Measurements from ENCODE around the gene ZNF254. TPM values are rescaled to one million over a fixed set of nuclear protein-coding genes. Genes with fewer than 3 reads are reported as not detected.

The ZNF254 gene
- total RNA-seq, 1 donor from 2014 or later: 29.9 TPM

GRCh38 chr19:24173882-24174281 is 86.9 kb downstream of the ZNF254 start:
- no peak for DNase-seq (ENCODE audit: extremely low spot score, unreplicated experiment)
- H3K9me3 Mint-ChIP-seq: peaks cover 13% of the 10 kb centered on the region
- H3K4me3 Mint-ChIP-seq: no peak overlapping the region
- no peak for TF ChIP-seq CTCF (conservative IDR thresholded peaks at IDR 0.05)
- peaks cover 10% of the 10 kb centered on the region for H3K36me3 Mint-ChIP-seq
- no peaks in the 10 kb centered on the region for H3K4me1 Mint-ChIP-seq (ENCODE audit: unreplicated experiment)
- H3K27ac Mint-ChIP-seq: no peak overlapping the region
- no peaks in the 10 kb centered on the region for H3K27me3 Mint-ChIP-seq

- no peak for TF ChIP-seq CTCF (conservative IDR thresholded peaks at IDR 0.05)
- peaks cover 12% of the 10 kb centered on the region for H3K9me3 Mint-ChIP-seq
- no peaks in the 10 kb centered on the region for H3K4me1 Mint-ChIP-seq (ENCODE audit: unreplicated experiment)
- H3K27me3 Mint-ChIP-seq: no peaks in the 10 kb centered on the region
- DNase-seq (ENCODE audit: extremely low spot score, unreplicated experiment): no peak
- H3K4me3 Mint-ChIP-seq: no peak overlapping the region
- no peak overlapping the region for H3K27ac Mint-ChIP-seq
- peaks cover 5% of the 10 kb centered on the region for H3K36me3 Mint-ChIP-seq
Observed at GRCh38 chr19:24177686-24178085, 90.7 kb downstream of the ZNF254 start.

GRCh38 chr19:24178207-24178606 is 91.2 kb downstream of the ZNF254 start:
- Mint-ChIP-seq H3K4me3 (no peak overlapping the region), H3K27me3 (no peaks in the 10 kb centered on the region), H3K4me1 (ENCODE audit: unreplicated experiment) (no peaks in the 10 kb centered on the region), H3K27ac (no peak overlapping the region), H3K36me3 (peaks cover 5% of the 10 kb centered on the region), H3K9me3 (peaks cover 12% of the 10 kb centered on the region)
- TF ChIP-seq CTCF (conservative IDR thresholded peaks at IDR 0.05): no peak
- no peak for DNase-seq (ENCODE audit: extremely low spot score, unreplicated experiment)

Other genes with a start within 250 kb of the ZNF254 start
- gene ZNF726, start 172.3 kb upstream of the ZNF254 start, total RNA-seq (ENCODE audit: low replicate concordance): 4.2 and 6.8 TPM in 2 replicates

Data from type B pancreatic cell (in vitro differentiated cells).